Pancreas (tissue), 10 donors: Measurements from ENCODE around the gene DCHS1. TPM values are rescaled to one million over a fixed set of nuclear protein-coding genes. Genes with fewer than 3 reads are reported as not detected.

ENCODE experiments used
- ATAC-seq, 4 donors: fragments of 200-7000 bp; cut with Tn5 transposase; one replicate each; pipeline versions ENCODE4 v1.8.0 to v1.9.1; 2020; ENCODE audit warnings: mild to moderate bottlenecking in 4 of 4, moderate library complexity in 4 of 4
- DNase-seq, 6 donors: peaks; one replicate each; pipeline ENCODE4 v3.0.0-alpha.2; 2020
- FAIRE-seq: peaks from 2 replicates; lab custom pipeline; 2012; peaks lifted over from hg19 to GRCh38; lab: Jason Lieb, UNC
- H3K27ac ChIP-seq, 4 donors: fragments of 200-600 bp; sonication (generic); 1 replicate in 3 of 4; 2 replicates in 1 of 4; pipeline versions ENCODE4 v1.5.0 to v1.8.0; 2020
- H3K27me3 ChIP-seq, 4 donors: fragments of 200-600 bp; one replicate each; pipeline ENCODE4 v1.8.0; 2021
- H3K36me3 ChIP-seq, 3 donors: fragments of 200-600 bp; sonication (generic) in 1 of 3; one replicate each; pipeline versions ENCODE4 v1.5.0 to v1.8.0; 2020 to 2021
- H3K4me1 ChIP-seq, 3 donors: fragments of 200-600 bp; one replicate each; pipeline ENCODE4 v1.8.0; 2021
- H3K4me3 ChIP-seq, 4 donors: fragments of 200-600 bp; sonication (generic) in 2 of 4; one replicate each; pipeline versions ENCODE4 v1.5.0 to v1.8.0; 2020 to 2021
- H3K9me3 ChIP-seq, 4 donors: fragments of 200-600 bp; one replicate each; pipeline ENCODE4 v1.8.0; 2021
- WGBS, 2 donors: extraction: QIAGEN DNeasy Blood & Tissue Kit; methylation state at CpG; one replicate each; pipeline ENCODE4 v1.1.7; 2013; 5-methylcytosine and 5-hydroxymethylcytosine counted together
- intact Hi-C, 3 donors: fragments of 100-400 bp; cut with DNase I; formaldehyde crosslinking; loops; one replicate each; pipeline versions ENCODE4 v1.11.1 to v1.14.2; 2022
- polyA plus RNA-seq, 2 donors: library from polyadenylated mRNA; stranded (reverse); fragments of 200-250 nt; gene quantifications; one replicate each; pipeline ENCODE4 v1.2.3, GENCODE V29; 2013
- total RNA-seq, 6 donors: library from RNA; stranded (reverse); fragmentation: NEBNext Ultra II Directional in 4 of 6; extraction: Animal tissue kit (Norgen Biotek cat#: 25700) in 4 of 6; gene quantifications; one replicate each; pipeline versions ENCODE4 v1.2.1 to v1.2.4, GENCODE V29; 2021 to 2023
- TF ChIP-seq, protein P1 (sequence below), 4 donors: fragments of 200-600 bp; sonication (generic) in 3 of 4; IDR thresholded peaks; one replicate each; pipeline versions ENCODE4 v1.5.0 to v1.8.0; 2021; ENCODE audit warnings: antibody characterized with exemption in 4 of 4
- donor health status: healthy with polysubstance abuse.
- donor health status: DM: no; HTN: no; CAD: no; lungs with moderate emphysema.
- donor health status: DM: no; HTN: no; CAD: no.
- donor health status: control.
- donor health status: control.
- donor health status: Bipolar disorder and iron deficiency.
- donor health status: DM: yes; HTN: yes; CAD: no.
- donor health status: DM: no; HTN: no; CAD: no.
- donor health status: DM: no; HTN: no; CAD: no.
- donor health status: DM: yes; HTN: yes; CAD: no.

DCHS1 gene
- total and polyA plus RNA-seq, 8 donors = 2.3 to 4.8 (median 3.7) TPM

- intact Hi-C loops = no loop called here
- no peak for FAIRE-seq
- Histone ChIP-seq H3K4me3 (no peak overlapping the region), H3K27ac (no peak overlapping the region), H3K36me3 (no peaks in the 10 kb centered on the region), H3K4me1 (peaks cover 0 to 4% (median 0%) of the 10 kb centered on the region in 3 donors), H3K27me3 (no peaks in the 10 kb centered on the region), H3K9me3 (no peaks in the 10 kb centered on the region)
- 74 to 86% methylated on average over 2 of the region's 2 CpGs for WGBS, 2 donors
- TF ChIP-seq, protein P1, sequence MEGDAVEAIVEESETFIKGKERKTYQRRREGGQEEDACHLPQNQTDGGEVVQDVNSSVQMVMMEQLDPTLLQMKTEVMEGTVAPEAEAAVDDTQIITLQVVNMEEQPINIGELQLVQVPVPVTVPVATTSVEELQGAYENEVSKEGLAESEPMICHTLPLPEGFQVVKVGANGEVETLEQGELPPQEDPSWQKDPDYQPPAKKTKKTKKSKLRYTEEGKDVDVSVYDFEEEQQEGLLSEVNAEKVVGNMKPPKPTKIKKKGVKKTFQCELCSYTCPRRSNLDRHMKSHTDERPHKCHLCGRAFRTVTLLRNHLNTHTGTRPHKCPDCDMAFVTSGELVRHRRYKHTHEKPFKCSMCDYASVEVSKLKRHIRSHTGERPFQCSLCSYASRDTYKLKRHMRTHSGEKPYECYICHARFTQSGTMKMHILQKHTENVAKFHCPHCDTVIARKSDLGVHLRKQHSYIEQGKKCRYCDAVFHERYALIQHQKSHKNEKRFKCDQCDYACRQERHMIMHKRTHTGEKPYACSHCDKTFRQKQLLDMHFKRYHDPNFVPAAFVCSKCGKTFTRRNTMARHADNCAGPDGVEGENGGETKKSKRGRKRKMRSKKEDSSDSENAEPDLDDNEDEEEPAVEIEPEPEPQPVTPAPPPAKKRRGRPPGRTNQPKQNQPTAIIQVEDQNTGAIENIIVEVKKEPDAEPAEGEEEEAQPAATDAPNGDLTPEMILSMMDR (IDR thresholded peaks at IDR 0.05) = no peak
- DNase-seq = no peak
- ATAC-seq = no peak
These were observed 83.4 kb downstream of the DCHS1 start for GRCh38 chr11:6572215-6572614.

- FAIRE-seq (no peak), DNase-seq (no peak), ATAC-seq (no peak)
- Histone ChIP-seq H3K27me3 (no peaks in the 10 kb centered on the region), H3K4me1 (peaks cover 0 to 4% (median 0%) of the 10 kb centered on the region in 3 donors), H3K9me3 (no peaks in the 10 kb centered on the region), H3K36me3 (no peaks in the 10 kb centered on the region), H3K4me3 (no peak overlapping the region), H3K27ac (no peak overlapping the region)
- WGBS, 2 donors = 71 to 72% methylated on average over 22 of the region's 22 CpGs
- TF ChIP-seq, protein P1 (IDR thresholded peaks at IDR 0.05) = no peak
- intact Hi-C loops = no loop called here
These were observed 84.1 kb downstream of the DCHS1 start for GRCh38 chr11:6571434-6572008.

Other genes with a start within 250 kb of the DCHS1 start
- gene APBB1, start 236.7 kb downstream of the DCHS1 start, total RNA-seq = 10 to 100 TPM; 11.4 to 23.0 (median 13.9) TPM
- gene APBB1, start 236.7 kb downstream of the DCHS1 start, polyA plus RNA-seq = 10 to 100 TPM; 22.7 to 69.3 TPM
- 1 to 10 TPM in 5 of 6 donors, under 1 TPM in 1; 0.91 to 4.1 (median 1.8) TPM for gene HPX, start 214.8 kb downstream of the DCHS1 start, total RNA-seq
- gene HPX, start 214.8 kb downstream of the DCHS1 start, polyA plus RNA-seq = 1 to 10 TPM; 4.2 to 5.2 TPM
- 10 to 100 TPM in 1 of 6 donors, 1 to 10 TPM in 5; 5.2 to 13.7 (median 6.8) TPM for gene TRIM3, start 181.9 kb downstream of the DCHS1 start, total RNA-seq
- gene TRIM3, start 181.9 kb downstream of the DCHS1 start, polyA plus RNA-seq = 10 to 100 TPM; 16.5 to 30.8 TPM
- gene ARFIP2, start 174.5 kb downstream of the DCHS1 start, total RNA-seq = 10 to 100 TPM; 30.5 to 44.9 (median 35.0) TPM
- gene ARFIP2, start 174.5 kb downstream of the DCHS1 start, polyA plus RNA-seq = 10 to 100 TPM; 53.7 to 92.0 TPM
- gene TIMM10B, start 174.3 kb downstream of the DCHS1 start, total RNA-seq = 10 to 100 TPM; 11.8 to 20.9 (median 16.1) TPM
- 10 to 100 TPM in 1 of 2 donors, 1 to 10 TPM in 1; 8.2 to 19.4 TPM for gene TIMM10B, start 174.3 kb downstream of the DCHS1 start, polyA plus RNA-seq
- 1 to 10 TPM; 1.9 to 4.3 (median 3.2) TPM for gene DNHD1, start 158.5 kb downstream of the DCHS1 start, total RNA-seq
- 10 to 100 TPM in 1 of 2 donors, 1 to 10 TPM in 1; 9.5 to 11.2 TPM for gene DNHD1, start 158.5 kb downstream of the DCHS1 start, polyA plus RNA-seq
- gene RRP8, start 52.2 kb downstream of the DCHS1 start, total RNA-seq = 10 to 100 TPM in 2 of 6 donors, 1 to 10 TPM in 4; 6.3 to 15.0 (median 8.7) TPM
- 10 to 100 TPM; 16.6 to 25.0 TPM for gene RRP8, start 52.2 kb downstream of the DCHS1 start, polyA plus RNA-seq
- gene ILK, start 52.0 kb downstream of the DCHS1 start, total RNA-seq = 10 to 100 TPM; 47.9 to 90.0 (median 67.4) TPM
- 100 to 1,000 TPM in 1 of 2 donors, 10 to 100 TPM in 1; 98.5 to 137 TPM for gene ILK, start 52.0 kb downstream of the DCHS1 start, polyA plus RNA-seq
- 10 to 100 TPM; 53.5 to 96.7 (median 75.6) TPM for gene TAF10, start 43.6 kb downstream of the DCHS1 start, total RNA-seq
- 100 to 1,000 TPM; 116 TPM for gene TAF10, start 43.6 kb downstream of the DCHS1 start, polyA plus RNA-seq
- gene TPP1, start 36.4 kb downstream of the DCHS1 start, total RNA-seq = 10 to 100 TPM; 19.6 to 88.6 (median 24.6) TPM
- gene TPP1, start 36.4 kb downstream of the DCHS1 start, polyA plus RNA-seq = 10 to 100 TPM; 21.0 to 33.0 TPM
- 10 to 100 TPM; 10.6 to 24.5 (median 19.8) TPM for gene MRPL17, start 27.5 kb upstream of the DCHS1 start, total RNA-seq
- gene MRPL17, start 27.5 kb upstream of the DCHS1 start, polyA plus RNA-seq = 10 to 100 TPM; 33.6 to 33.8 TPM
- under 1 TPM in 5 of 6 donors, not detected in 1; 0.08 to 0.17 (median 0.12) TPM for gene OR2AG2, start 116.2 kb upstream of the DCHS1 start, total RNA-seq
- gene OR2AG2, start 116.2 kb upstream of the DCHS1 start, polyA plus RNA-seq = not detected
- gene OR2AG1, start 127.2 kb upstream of the DCHS1 start, total RNA-seq = not detected
- not detected for gene OR2AG1, start 127.2 kb upstream of the DCHS1 start, polyA plus RNA-seq
- under 1 TPM; 0.06 to 0.39 (median 0.16) TPM for gene OR6A2, start 143.9 kb upstream of the DCHS1 start, total RNA-seq
- gene OR6A2, start 143.9 kb upstream of the DCHS1 start, polyA plus RNA-seq = not detected
- gene OR10A5, start 189.9 kb upstream of the DCHS1 start, total RNA-seq = not detected
- not detected for gene OR10A5, start 189.9 kb upstream of the DCHS1 start, polyA plus RNA-seq
- not detected for gene OR10A2, start 207.2 kb upstream of the DCHS1 start, total RNA-seq
- not detected for gene OR10A2, start 207.2 kb upstream of the DCHS1 start, polyA plus RNA-seq
- not detected for gene OR10A4, start 220.8 kb upstream of the DCHS1 start, total RNA-seq
- gene OR10A4, start 220.8 kb upstream of the DCHS1 start, polyA plus RNA-seq = not detected
- under 1 TPM in 4 of 6 donors, not detected in 2; 0.19 to 0.28 (median 0.20) TPM for gene OR2D2, start 236.7 kb upstream of the DCHS1 start, total RNA-seq
- not detected for gene OR2D2, start 236.7 kb upstream of the DCHS1 start, polyA plus RNA-seq